NCI-H2171 treated with DMSO at 0.1 percent for 48 hours (cell line): Measurements from ENCODE around the gene DNAJC10.
"Not testable (repeated sequence)": the region's sequence is repeated elsewhere in the genome, so short reads cannot be mapped to it uniquely, and the experiment has no call there.

Source experiments
- DNase-seq: peaks from one replicate; lab custom pipeline; 2025; lab: John Stamatoyannopoulos, UW

DNAJC10 gene

DNA sequence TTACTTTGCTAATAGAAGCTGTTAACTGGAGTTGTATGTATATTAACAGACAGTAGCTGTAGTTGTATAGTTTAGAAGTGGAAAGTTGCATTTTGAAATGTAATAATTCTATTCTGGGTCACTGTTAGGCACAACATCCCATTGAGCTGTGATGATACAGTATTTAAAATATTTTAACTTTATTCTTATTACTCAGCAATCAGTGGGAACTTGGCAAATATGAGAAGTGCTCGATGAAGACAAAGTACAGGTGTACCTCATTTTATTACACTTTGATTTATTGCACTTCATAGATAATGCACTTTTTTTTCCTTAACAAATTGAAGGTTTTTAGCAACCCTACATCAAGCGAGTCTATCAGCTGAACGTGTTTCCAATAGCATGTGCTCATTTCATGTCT lies 8.6 kb downstream of the DNAJC10 start:
- no peak for DNase-seq

- DNase-seq = no peak
Measured at GRCh38 chr2:182726473-182726872, 10.4 kb downstream of the DNAJC10 start.

DNA sequence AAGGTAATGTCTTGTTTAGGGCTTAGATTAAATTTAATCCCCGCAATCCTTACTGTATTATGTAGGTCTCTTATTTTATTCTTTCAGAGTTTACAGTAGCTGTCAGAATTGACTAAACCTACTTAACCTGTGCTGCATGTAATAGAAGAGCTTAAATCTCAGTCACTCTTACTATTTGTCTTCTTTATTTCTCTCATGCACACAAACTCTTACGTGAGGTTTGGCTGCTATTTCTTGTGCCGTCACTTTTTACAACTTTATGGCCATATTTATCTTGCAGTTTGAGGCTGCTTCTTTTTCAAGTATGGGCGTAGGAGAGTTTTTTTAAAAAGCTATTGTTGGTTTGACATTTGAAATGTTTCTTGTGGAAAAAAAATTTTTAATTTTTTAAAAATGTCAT lies 12.0 kb downstream of the DNAJC10 start:
- no peak for DNase-seq

- no peak for DNase-seq
Measured at GRCh38 chr2:182729710-182730339, 13.8 kb downstream of the DNAJC10 start.

DNA sequence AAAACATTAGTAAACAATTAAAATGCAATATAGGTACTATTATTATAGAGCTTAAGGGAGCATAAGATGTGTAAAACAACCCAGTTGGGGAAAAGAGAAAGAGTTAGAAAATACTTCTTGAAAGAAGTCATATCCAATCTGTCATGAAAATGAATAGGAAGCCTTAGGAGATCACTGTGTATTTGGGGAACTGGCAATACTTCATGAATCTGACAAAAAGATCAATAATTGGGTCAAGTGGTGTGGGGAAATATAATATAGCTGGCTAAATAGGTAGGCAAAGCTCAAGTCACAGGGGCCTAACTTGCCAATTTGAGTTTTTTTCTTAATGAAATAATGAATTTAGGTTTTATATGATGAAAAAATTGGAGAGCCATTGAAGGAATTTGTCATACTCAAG lies 14.4 kb downstream of the DNAJC10 start:
- DNase-seq = no peak

GRCh38 chr2:182732736-182733135 lies 16.7 kb downstream of the DNAJC10 start:
- no peak for DNase-seq

DNA sequence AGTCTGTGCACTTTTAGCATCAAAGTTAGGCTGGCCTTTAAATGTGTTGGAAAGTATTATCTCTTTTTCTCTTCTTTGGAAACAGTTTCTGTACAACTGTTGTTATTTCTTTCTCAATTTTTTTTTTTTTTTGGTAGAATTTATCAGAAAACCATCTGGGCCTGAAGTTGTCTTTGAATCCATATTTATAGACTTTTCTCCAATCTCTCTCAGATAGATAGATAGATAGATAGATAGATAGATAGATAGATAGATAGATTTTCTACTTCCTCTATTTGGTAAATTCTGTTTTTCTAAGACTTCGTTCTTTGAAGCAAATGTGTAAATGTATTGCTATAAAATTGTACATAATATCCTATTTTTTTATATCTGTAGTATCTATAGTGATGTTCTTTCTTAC lies 17.5 kb downstream of the DNAJC10 start:
- no peak for DNase-seq

GRCh38 chr2:182736856-182737255 lies 20.8 kb downstream of the DNAJC10 start:
- not testable (repeated sequence) for DNase-seq

DNA sequence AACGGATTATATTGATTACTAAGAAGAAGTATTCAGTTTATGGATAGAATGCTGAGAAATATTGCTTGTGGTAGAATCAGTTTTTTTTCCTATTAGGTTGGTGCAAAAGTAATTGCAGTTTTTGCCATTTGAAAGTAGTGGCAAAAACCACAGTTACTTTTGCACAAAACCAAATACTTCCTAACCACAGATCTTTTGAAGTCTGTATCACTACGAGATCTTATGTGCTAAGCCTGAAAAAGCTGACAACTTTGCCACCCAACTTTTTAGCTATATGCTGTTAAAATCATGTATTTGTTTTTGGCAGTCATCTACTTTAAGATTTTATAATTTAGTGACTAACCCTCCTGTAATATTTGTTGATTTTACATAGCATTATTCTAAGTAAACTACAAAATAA lies 24.6 kb downstream of the DNAJC10 start:
- DNase-seq = no peak

- DNase-seq = no peak
Measured at GRCh38 chr2:182741620-182742019, 25.6 kb downstream of the DNAJC10 start.

GRCh38 chr2:182744490-182744889 lies 28.4 kb downstream of the DNAJC10 start:
- no peak for DNase-seq

GRCh38 chr2:182745061-182745460 lies 29.0 kb downstream of the DNAJC10 start:
- no peak for DNase-seq

- DNase-seq = not testable (repeated sequence)
Measured at GRCh38 chr2:182745894-182746293, 29.8 kb downstream of the DNAJC10 start.

DNA sequence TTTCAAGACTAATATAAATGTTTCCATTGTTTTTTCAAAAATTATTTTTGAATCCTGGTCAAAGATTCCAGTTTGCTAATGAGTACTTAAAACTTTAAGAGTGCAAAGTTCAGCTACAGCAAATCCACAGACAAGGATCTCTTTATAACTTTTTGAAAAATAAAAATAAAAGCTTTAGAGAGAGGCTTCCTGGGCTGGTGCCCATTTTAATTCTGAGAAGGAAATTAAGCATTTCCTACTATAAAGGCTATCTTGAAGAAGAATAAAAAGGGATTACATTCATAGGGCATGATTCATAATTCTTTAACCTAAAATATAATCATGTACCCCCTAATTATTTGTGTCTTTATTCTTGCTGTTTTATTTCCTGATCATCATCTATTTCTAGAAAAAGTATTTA lies 38.2 kb downstream of the DNAJC10 start:
- DNase-seq = no peak

GRCh38 chr2:182758379-182758778 lies 42.3 kb downstream of the DNAJC10 start:
- DNase-seq = no peak

DNA sequence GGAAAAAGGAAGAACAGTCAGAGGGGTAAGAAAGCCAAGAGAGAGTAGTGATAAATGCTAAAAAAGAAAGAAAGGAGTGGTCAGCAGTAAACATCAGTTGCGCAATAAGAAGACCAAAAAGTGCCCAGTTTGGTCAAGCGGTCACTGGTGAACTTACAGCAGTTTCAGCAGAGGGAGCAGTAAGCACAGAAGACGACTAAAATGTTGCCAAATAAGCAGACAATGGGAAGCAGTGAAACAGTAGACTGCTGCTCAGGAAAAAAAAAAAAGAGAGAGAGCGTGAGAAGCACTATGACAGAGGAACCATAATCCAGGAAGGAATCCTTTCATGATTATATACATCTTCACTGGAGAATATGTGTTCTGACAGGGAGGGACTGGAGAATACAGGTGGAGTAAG lies 45.8 kb downstream of the DNAJC10 start:
- DNase-seq = no peak

- DNase-seq = peak; percentile 39
Measured at GRCh38 chr2:182763311-182763912, 47.4 kb downstream of the DNAJC10 start.

DNA sequence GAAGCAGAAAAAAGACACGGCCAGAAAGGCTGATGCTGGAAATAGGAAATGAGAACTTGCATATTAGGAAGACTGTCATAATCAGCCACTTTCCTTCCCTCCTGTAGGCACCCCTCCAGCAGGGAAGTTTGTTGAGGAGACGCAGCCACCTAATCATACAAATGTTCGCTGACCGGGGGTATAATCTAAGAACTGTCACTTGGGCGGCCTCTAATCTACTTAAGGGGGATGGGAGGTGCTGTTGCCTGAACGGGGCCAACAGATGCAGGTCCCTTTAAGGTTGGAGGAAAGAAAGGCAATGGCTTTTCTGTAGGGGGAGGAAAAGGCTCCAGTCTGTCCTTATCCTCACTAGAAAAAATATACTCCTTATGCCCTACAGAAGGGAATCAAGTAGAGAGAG lies 50.6 kb downstream of the DNAJC10 start:
- no peak for DNase-seq

- DNase-seq = no peak
Measured at GRCh38 chr2:182767578-182767977, 51.5 kb downstream of the DNAJC10 start.

DNA sequence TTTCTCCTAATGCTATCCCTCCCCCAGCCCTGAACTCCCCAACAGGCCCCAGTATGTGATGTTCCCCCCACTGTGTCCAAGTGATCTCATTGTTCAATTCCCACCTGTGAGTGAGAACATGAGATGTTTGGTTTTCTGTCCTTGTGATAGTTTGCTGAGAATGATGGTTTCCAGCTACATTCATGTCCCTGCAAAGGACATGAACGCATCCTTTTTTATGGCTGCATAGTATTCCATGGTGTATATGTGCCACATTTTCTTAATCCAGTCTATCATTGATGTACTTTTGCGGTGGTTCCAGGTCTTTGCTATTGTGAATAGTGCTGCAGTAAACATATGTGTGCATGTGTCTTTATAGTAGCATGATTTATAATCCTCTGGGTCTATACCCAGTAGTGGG lies 52.9 kb downstream of the DNAJC10 start:
- not testable (repeated sequence) for DNase-seq

GRCh38 chr2:182779323-182779722 lies 63.3 kb downstream of the DNAJC10 start:
- no peak for DNase-seq

GRCh38 chr2:182781099-182781498 lies 65.0 kb downstream of the DNAJC10 start:
- DNase-seq = not testable (repeated sequence)

- DNase-seq = not testable (repeated sequence)
Measured at GRCh38 chr2:182782686-182783085, 66.6 kb downstream of the DNAJC10 start.

DNA sequence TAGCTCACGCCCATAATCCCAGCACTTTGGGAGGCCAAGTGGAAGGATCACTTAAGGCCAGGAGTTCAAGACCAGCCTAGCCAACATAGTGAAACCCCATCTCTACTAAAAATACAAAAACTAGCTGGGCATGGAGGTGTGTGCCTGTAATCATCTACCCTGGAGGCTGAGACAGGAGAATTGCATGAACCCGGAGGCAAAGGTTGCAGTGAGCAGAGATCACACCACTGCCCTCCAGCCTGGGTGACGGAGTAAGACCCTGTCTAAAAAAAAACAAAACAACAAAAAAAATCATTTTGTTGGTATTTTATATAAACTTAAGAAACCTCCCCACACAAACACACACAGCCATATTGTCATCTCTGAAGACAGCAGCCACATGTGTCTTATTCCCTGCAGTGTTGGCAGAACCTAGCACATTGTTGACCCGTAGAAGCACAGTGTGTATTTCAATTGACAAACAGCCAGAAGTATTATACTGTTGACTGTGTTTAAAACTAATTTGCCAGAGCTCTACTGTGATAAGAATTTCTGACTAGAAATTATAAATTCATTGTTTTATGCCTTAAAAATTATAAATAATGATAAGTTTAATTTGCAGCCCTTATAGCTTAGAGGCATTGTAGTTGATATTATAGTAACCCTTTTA lies 68.1 kb downstream of the DNAJC10 start:
- no peak for DNase-seq
